Peyer's patch (tissue), 4 donors: ENCODE results near the gene AP4M1.

Experiments
- CTCF ChIP-seq, 6 experiments: fragments of 450-650 bp in 4 of 6; fragments of 200-600 bp in 2 of 6; sonication (generic) in 1 of 6; IDR thresholded peaks; one replicate each; pipeline ENCODE4 v1.5.1; 2017 to 2019; ENCODE audit warnings: antibody characterized with exemption in 6 of 6, mild to moderate bottlenecking in 3 of 6, moderate library complexity in 1 of 6
- POLR2A ChIP-seq, 2 donors: fragments of 450-650 bp; IDR thresholded peaks; one replicate each; pipeline ENCODE4 v1.5.1; 2017; ENCODE audit warnings: antibody characterized with exemption in 2 of 2, mild to moderate bottlenecking in 2 of 2, moderate library complexity in 2 of 2

GRCh38 chr7:100087055-100087750 lies 14.2 kb upstream of the AP4M1 start:
- TF ChIP-seq CTCF (IDR thresholded peaks at IDR 0.05) (no peak), POLR2A (IDR thresholded peaks at IDR 0.05) (no peak)
